Peyer's patch (tissue), 4 donors: ENCODE data around the gene SV2A. TPM values are rescaled to one million over a fixed set of nuclear protein-coding genes. Genes with fewer than 3 reads are reported as not detected.

Source experiments
- DNase-seq, 3 donors: peaks; one replicate each; pipeline ENCODE4 v3.0.0-alpha.2; 2017 to 2019
- H3K27ac ChIP-seq, 4 donors: fragments of 200-600 bp; sonication (generic); one replicate each; pipeline ENCODE4 v1.5.1; 2016 to 2019
- H3K27me3 ChIP-seq, 2 donors: fragments of 200-600 bp; sonication (generic); one replicate each; pipeline ENCODE4 v1.5.1; 2019
- H3K36me3 ChIP-seq, 3 donors: fragments of 200-600 bp; sonication (generic); one replicate each; pipeline ENCODE4 v1.5.1; 2016 to 2019
- H3K4me1 ChIP-seq, 4 donors: fragments of 200-600 bp; sonication (generic); one replicate each; pipeline ENCODE4 v1.5.1; 2016 to 2019
- H3K4me3 ChIP-seq, 4 donors: fragments of 200-600 bp; sonication (generic); 1 replicate in 3 of 4; 2 replicates in 1 of 4; pipeline ENCODE4 v1.5.1; 2016 to 2019; ENCODE audit warnings: mild to moderate bottlenecking in 1 of 4
- H3K9me3 ChIP-seq, 4 donors: fragments of 200-600 bp; sonication (generic); one replicate each; pipeline ENCODE4 v1.5.1; 2016 to 2019; ENCODE audit warnings: mild to moderate bottlenecking in 1 of 4
- POLR2A ChIP-seq, 2 donors: fragments of 450-650 bp; IDR thresholded peaks; one replicate each; pipeline ENCODE4 v1.5.1; 2017; ENCODE audit warnings: antibody characterized with exemption in 2 of 2, mild to moderate bottlenecking in 2 of 2, moderate library complexity in 2 of 2
- total RNA-seq, 4 donors: library from RNA; depleted of rRNA; stranded (reverse); fragments of >200 nt; gene quantifications; one replicate each; pipeline ENCODE4 v1.1.0, GENCODE V29; 2016
- TF ChIP-seq, protein P1 (sequence below), 6 experiments: fragments of 450-650 bp in 4 of 6; fragments of 200-600 bp in 2 of 6; sonication (generic) in 1 of 6; IDR thresholded peaks; one replicate each; pipeline ENCODE4 v1.5.1; 2017 to 2019; ENCODE audit warnings: antibody characterized with exemption in 6 of 6, mild to moderate bottlenecking in 3 of 6, moderate library complexity in 1 of 6

Gene SV2A
- total RNA-seq, 4 donors from 2014 or later = 0.70 to 3.3 (median 2.2) TPM

DNA sequence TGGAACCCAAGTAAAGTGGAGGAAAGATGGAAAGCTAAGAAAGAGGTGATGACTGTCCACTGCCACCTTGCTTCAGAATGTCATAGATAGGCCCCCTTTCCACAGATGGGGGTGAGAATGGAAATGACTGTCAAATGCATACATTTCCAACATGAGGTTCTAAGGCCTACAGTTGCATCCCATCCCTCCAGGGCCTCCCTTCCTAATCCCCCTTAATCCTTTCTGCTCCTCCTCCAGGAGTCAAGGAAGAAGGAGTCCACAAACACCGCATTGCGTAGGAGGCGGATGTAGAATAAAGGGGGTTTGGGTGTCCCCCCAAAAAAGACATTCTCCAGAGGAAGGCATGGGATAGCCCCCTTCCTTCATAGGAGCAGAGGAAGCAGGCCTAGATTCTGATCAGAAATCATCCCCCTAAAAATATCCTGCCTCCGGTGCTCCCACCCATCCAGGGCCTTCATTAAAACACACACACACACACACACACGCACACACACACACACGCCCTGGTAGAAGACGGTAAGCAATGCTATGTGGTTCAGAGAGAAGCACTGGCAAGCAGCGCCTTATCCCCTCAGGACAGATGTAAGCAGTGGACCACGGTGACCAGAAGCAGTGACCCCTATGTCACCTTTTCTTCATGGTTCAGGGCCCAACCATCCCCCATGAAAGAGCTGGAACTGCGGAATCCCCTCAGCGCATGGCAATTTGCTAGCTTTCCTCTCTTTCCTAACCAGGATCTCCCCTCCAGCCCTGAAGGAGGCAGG is 2.0 kb downstream of the SV2A start:
- DNase-seq = no peak
- no peak overlapping the region for H3K27ac ChIP-seq
- TF ChIP-seq, protein P1, sequence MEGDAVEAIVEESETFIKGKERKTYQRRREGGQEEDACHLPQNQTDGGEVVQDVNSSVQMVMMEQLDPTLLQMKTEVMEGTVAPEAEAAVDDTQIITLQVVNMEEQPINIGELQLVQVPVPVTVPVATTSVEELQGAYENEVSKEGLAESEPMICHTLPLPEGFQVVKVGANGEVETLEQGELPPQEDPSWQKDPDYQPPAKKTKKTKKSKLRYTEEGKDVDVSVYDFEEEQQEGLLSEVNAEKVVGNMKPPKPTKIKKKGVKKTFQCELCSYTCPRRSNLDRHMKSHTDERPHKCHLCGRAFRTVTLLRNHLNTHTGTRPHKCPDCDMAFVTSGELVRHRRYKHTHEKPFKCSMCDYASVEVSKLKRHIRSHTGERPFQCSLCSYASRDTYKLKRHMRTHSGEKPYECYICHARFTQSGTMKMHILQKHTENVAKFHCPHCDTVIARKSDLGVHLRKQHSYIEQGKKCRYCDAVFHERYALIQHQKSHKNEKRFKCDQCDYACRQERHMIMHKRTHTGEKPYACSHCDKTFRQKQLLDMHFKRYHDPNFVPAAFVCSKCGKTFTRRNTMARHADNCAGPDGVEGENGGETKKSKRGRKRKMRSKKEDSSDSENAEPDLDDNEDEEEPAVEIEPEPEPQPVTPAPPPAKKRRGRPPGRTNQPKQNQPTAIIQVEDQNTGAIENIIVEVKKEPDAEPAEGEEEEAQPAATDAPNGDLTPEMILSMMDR (IDR thresholded peaks at IDR 0.05) = no peak
- no peak for TF ChIP-seq POLR2A (IDR thresholded peaks at IDR 0.05)
- no peaks in the 10 kb centered on the region for H3K9me3 ChIP-seq
- H3K36me3 ChIP-seq = no peaks in the 10 kb centered on the region
- H3K27me3 ChIP-seq = no peaks in the 10 kb centered on the region
- H3K4me1 ChIP-seq = peaks cover 0 to 12% (median 4%) of the 10 kb centered on the region in 4 donors
- H3K4me3 ChIP-seq = no peak overlapping the region

DNA sequence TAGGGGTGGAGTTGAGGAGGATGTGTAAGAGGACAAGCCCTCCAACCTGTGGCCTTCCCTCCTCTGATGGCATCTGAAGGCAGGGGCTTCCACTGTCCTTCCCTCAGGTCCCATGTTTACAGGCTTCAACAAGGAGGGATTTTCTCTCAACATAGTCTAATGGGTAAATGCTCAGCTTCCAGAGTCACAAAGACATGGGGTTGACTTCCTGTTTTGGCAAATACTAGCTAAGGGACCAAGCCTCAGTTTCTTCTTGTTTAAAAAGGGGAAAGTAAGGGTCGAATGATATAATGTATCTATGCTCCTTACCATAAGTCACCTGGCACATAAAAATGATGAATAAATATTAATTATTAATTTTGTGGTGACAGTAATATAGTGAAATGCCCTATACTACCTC is 3.1 kb downstream of the SV2A start:
- TF ChIP-seq, protein P1 (IDR thresholded peaks at IDR 0.05) = no peak
- no peak for TF ChIP-seq POLR2A (IDR thresholded peaks at IDR 0.05)
- Histone ChIP-seq H3K4me3 (no peak overlapping the region), H3K4me1 (peaks cover 0 to 12% (median 4%) of the 10 kb centered on the region in 4 donors), H3K27me3 (no peaks in the 10 kb centered on the region), H3K36me3 (no peaks in the 10 kb centered on the region), H3K27ac (no peak overlapping the region), H3K9me3 (no peaks in the 10 kb centered on the region)
- no peak for DNase-seq

DNA sequence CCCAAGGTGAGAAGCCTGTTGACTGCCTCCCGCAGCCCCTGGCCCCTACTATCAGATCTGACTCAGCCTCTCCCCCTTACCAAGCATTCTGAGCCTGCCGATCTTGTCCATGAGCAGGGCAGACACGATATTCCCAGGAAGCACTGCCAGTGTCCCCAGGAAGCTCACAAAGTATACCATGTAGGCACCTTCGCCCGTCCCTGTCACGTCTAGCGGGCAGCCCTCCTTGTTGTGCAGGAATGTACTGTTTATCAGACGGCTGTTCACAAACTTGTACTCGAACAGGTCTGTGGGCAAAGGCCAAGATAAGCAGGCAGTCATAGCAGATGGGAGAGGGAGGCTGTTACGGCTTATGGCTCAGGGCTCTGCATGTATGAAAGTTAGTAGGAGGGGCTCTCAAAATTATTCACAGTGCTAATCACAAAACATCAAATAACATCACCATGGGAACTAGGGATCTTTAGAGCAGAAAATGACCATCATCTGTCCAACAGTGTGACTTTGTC is 11.0 kb downstream of the SV2A start:
- H3K4me3 ChIP-seq = no peak overlapping the region
- no peaks in the 10 kb centered on the region for H3K27me3 ChIP-seq
- no peak overlapping the region for H3K27ac ChIP-seq
- H3K4me1 ChIP-seq = no peaks in the 10 kb centered on the region
- no peaks in the 10 kb centered on the region for H3K36me3 ChIP-seq
- no peaks in the 10 kb centered on the region for H3K9me3 ChIP-seq
- peak in 1 of 3 donors; percentile 39 for DNase-seq
- no peak for TF ChIP-seq POLR2A (IDR thresholded peaks at IDR 0.05)
- TF ChIP-seq, protein P1 (IDR thresholded peaks at IDR 0.05) = no peak

DNA sequence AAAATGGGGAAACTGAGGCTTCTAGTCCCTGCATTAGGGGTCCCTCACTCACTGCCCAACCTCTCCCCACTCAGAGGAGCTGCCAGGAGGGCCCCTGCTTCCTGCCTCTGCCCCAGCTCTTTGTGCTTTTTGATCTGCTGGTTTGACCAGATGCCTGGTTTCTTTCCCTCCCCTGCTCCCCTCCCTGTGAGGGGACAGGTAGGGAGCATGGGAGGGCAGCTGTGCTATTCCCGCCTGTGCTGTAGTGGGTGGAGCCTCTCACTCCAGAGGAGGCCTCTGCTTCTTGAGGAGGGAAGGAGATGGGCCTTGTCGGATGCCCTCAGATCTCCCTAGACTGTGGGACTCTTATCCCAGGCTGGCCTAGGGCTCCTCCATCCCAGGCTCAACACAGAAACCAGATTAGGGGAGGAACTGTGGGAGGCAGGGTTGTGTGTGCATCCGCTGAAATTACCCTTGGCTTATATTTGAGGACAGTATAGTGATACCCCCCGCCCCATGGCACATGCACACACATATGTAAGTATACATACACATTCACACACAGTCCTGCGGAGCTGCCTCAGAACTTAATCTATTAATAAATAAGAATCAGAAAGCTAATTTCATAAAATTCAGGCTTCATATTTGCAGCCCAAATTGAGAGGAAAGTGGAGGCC is 13.7 kb downstream of the SV2A start:
- Histone ChIP-seq H3K9me3 (no peaks in the 10 kb centered on the region), H3K4me1 (peaks cover 0 to 7% (median 5%) of the 10 kb centered on the region in 4 donors), H3K36me3 (no peaks in the 10 kb centered on the region), H3K27me3 (no peaks in the 10 kb centered on the region), H3K27ac (no peak overlapping the region), H3K4me3 (no peak overlapping the region)
- DNase-seq = peak in 1 of 3 donors; percentile 18
- TF ChIP-seq POLR2A (IDR thresholded peaks at IDR 0.05) = no peak
- TF ChIP-seq, protein P1 (IDR thresholded peaks at IDR 0.05) = no peak

DNA sequence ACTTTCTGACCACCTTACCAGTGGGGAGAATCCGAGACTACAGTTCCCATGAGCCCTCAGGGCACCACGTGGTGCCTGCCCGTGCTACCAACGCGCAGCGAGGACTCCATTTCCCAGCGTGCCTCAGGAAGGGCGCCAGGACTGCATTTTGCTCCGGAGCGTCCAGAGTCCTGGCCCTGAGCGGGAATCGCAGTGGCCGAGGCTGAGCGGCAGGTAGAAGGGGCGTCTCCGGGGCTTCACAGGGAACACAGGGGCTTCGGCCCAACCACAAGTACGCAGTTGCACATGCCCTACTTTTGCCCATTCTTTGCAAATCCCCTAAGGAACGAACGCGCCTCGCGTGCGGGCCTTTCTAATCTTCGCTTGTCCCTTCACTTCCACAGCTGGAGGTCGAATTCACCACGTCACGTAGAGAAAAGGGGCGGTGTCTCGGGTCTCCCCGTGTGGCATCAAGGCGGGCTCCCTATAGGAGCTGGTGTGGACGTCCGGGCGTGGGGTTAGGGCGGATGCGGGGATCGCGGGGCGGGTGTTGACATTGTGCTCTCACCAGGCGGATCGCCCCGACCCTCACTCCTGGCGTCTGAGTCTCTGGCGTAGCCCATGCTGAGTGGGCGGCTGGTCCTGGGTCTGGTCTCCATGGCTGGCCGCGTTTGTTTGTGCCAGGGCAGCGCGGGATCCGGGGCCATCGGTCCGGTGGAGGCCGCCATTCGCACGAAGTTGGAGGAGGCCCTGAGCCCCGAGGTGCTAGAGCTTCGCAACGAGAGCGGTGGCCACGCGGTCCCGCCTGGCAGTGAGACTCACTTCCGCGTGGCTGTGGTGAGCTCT is 18.0 kb downstream of the SV2A start, which contains the start of gene BOLA1:
BOLA1 (plus strand) TSS at position 109 of the 825 bp plus-strand sequence; CDS start at position 601, 492 bp downstream.
- Histone ChIP-seq H3K36me3 (no peaks in the 10 kb centered on the region), H3K27ac (peak within 1 kb of the TSS; percentile 81 to 90 (median 83)), H3K27me3 (no peaks in the 10 kb centered on the region), H3K4me1 (peaks cover 0 to 7% (median 5%) of the 10 kb centered on the region in 4 donors), H3K4me3 (peak within 1 kb of the TSS; percentile 44 to 60 (median 52)), H3K9me3 (no peaks in the 10 kb centered on the region)
- DNase-seq = peak; percentile 90 to 96 (median 93)
- TF ChIP-seq, protein P1 (IDR thresholded peaks at IDR 0.05) = no peak
- peak; percentile 83 to 92 for TF ChIP-seq POLR2A (IDR thresholded peaks at IDR 0.05)
